HG02642 (cell line): ENCODE results near the gene TERT.
"Not testable (repeated sequence)": the region's sequence is repeated elsewhere in the genome, so short reads cannot be mapped to it uniquely, and the experiment has no call there.

ENCODE experiments used
- ATAC-seq: cut with Tn5 transposase; IDR thresholded peaks from one replicate; pipeline ENCODE4 v1.9.1; 2021; ENCODE audit warnings: mild to moderate bottlenecking; ENCODE audit not compliant: unreplicated experiment, poor library complexity

TERT gene

DNA sequence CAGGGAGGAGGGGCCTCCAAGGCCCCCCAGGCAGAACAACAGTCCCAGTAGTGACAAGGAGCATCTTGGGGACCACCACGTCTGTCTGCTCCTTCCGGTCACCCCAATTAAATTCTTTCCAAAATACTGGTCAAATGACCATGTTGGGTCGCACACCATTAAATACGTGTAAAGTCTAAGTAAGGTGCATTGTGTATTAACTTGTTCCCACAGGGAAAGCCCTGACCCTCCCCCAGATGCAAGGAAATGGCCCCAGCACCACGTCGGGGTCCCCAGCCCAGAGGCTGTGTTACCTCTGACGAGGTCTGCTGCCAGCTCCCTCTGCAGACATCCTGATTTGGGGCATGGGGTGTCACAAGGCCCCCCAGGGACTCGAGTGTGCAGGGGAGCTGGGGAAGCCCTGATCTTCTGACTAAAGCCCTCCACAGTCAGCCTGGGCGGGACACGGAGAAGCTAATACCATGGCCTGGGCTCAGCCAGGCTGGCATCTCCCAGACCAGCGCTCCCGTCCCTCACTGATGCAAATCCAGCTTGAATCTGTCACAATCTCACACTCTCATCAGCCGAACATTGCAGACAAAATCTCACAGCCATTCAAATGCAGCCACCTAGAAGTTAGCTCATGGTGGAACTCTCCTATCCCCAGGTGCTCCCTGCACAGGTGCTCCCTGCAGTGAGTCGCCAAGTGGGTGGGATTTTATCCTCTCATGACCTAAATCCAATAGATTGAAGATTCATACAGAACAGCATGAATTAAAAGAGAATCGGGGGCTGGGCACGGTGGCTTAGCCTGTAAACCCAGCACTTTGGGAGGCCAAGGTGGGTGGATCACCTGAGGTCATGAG, 13.6 kb downstream of the TERT start:
- ATAC-seq = no peak

GRCh38 chr5:1280177-1281037, 14.5 kb downstream of the TERT start:
- ATAC-seq = no peak

GRCh38 chr5:1279443-1280151, 15.3 kb downstream of the TERT start:
- no peak for ATAC-seq

DNA sequence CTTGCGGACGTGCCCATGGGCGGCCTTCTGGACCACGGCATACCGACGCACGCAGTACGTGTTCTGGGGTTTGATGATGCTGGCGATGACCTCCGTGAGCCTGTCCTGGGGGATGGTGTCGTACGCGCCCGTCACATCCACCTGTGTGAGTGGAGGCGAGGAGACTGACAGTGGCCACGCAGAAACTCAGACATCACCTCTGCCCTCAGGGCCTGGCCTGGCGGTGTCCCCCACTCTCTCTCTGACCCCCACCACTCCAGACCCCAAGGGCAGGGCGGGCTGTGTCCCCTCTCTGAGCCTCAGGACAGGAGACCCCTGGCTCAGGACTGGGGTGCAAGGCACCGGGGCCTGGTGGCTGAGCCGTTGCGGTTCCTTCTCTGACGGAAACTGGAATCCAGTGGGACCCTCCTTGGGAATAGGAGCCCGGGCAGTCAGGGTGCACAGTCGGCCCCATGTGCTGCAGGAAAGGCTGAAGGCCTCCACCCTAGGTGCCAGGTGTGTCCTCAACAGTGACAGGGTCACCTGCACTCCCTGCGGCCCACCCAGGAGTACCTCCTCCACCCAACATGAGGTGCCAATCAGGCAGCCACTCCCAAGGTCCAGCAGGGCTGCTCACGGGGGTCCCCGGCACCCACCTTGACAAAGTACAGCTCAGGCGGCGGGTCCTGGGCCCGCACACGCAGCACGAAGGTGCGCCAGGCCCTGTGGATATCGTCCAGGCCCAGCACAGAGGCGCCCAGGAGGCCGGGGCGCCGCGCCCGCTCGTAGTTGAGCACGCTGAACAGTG, 16.0 kb downstream of the TERT start:
- ATAC-seq = no peak

- ATAC-seq = no peak
Measured at GRCh38 chr5:1278216-1278615, 16.7 kb downstream of the TERT start.

- ATAC-seq = no peak
Measured at GRCh38 chr5:1277781-1278180, 17.1 kb downstream of the TERT start.

GRCh38 chr5:1277331-1277730, 17.5 kb downstream of the TERT start:
- no peak for ATAC-seq

DNA sequence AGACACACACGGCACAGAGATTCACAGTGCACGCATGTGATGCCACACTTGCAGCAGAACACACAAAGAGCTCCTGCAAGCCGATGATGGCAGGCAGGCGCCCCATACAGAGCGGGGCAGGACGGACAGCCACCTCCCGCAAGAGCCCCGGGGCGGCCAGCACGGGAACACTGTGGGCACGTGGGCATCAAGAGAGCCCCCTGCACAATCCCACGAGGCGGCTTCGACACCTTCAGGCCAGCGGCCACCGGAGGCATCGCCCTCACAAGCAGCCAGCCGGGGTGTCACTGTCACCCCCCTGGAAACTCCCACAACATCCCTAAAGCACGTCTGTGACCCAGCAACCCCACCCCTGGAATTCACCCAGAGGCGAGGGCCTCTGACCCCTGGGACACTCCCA, 17.9 kb downstream of the TERT start:
- no peak for ATAC-seq

DNA sequence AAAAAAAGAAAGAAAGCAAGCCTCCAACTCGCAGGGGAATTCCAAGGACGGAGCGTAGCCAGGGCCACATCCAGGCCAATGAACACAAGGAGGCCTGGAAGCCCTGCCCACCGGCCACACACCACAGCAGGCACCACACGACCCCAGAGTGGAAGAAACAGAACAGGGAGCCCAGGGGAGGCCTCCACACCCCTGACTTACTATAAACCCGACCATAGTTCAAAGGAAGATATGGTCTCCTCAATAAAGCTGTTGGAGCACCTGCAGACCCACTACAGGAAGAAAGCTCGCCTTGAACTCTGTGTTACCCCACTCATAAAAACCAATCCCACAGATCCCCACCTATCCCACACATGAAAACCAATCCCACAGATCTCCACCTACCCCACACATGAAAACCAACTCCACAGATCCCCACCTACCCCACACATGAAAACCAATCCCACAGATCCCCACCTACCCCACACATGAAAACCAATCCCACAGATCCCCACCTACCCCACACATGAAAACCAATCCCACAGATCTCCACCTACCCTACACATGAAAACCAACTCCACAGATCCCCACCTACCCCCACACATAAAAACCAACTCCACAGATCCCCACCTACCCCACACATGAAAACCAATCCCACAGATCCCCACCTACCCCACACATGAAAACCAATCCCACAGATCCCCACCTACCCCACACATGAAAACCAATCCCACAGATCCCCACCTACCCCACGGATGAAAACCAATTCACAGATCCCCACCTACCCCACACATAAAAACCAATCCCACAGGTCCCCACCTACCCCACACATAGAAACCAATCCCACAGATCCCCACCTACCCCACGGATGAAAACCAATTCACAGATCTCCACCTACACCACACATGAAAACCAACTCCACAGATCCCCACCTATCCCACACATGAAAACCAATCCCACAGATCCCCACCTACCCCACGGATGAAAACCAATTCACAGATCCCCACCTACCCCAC, 19.2 kb downstream of the TERT start:
- ATAC-seq = not testable (repeated sequence)

DNA sequence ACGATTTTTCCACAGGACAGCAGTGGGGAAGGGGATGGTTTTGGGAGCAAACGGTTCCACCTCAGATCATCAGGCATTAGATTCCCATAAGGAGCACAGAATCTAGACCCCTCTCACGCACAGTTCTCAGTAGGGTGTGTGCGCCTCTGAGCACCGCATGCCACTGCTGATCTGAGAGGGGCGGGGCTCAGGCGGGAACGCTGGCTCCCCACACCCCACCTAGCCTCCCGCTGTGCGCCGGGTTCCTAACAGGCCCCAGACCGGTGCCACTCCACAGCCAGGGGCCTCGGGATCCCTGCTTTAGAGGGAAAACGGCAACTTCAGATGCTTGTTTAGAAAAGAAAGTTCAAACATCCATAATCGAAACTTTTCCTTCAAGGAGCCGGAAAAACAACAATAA, 20.4 kb downstream of the TERT start:
- no peak for ATAC-seq

GRCh38 chr5:1273745-1274144, 21.1 kb downstream of the TERT start:
- ATAC-seq = no peak

DNA sequence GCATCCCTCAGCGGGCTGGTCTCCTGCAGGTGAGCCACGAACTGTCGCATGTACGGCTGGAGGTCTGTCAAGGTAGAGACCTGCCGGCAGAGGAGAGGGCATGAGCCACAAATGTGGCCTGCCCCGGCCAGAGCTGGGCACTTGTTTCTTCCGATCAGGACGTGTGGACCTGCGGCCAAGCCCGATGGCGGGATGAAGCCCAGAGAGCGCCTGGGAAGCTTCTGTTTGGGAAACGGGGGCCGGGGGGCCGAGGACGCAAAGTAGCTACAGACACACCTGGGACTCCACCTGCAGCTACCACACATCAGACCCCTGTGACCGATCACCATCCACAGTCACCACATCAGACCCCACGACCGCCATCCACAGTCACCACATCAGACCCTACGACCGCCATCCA, 22.7 kb downstream of the TERT start:
- ATAC-seq = no peak

GRCh38 chr5:1270933-1271914, 23.6 kb downstream of the TERT start:
- no peak for ATAC-seq

GRCh38 chr5:1270426-1270825, 24.4 kb downstream of the TERT start:
- no peak for ATAC-seq

DNA sequence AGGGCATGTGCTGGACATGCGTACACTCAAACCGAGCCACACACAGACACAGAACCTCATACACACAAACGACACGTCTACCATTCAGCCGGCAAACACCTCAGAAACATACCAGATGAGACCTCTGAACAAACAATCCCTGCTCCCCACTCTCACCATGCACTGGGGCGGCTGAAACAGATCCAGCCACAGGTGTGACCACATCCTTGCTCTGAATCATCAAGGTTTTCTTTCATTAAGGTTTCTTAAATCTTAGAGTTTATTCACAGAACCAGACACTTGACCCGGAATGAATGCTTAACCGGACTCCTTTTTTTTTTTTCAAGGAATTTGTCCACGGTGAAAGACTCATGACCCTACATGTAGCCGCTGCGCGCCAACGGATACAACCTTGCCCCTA, 26.2 kb downstream of the TERT start:
- no peak for ATAC-seq

GRCh38 chr5:1268056-1268455, 26.8 kb downstream of the TERT start:
- ATAC-seq = no peak

DNA sequence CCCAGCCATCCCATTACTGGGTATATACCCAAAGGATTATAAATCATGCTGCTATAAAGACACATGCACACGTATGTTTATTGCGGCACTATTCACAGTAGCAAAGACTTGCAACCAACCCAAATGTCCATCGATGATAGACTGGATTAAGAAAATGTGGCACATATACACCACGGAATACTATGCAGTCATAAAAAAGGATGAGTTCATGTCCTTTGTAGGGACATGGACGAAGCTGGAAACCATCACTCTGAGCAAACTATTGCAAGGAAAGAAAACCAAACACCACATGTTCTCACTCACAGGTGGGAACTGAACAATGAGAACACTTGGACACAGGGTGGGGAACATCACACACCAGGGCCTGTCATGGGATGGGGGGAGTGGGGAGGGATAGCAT, 27.4 kb downstream of the TERT start:
- not testable (repeated sequence) for ATAC-seq

DNA sequence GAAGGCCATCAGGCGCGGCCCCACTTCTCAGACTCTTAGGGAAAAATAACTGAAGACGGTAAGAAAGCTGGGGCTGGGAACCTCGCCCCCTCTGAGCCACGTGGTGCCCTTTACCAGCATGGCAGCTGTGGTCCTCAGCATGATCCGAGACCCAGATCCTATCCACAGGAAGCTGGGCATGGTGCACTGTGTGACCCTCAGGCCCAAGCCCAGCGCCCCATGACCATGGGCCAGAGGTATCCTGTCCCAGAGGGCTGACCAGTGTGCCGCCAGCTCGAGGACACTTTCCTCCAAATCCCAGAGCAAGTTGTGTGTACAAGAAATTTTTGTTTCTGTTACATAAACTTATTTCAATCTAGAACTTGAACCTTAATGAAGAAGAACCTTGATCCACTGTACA, 28.1 kb downstream of the TERT start:
- ATAC-seq = no peak
